Effector CD8-positive, alpha-beta T cell (primary cell): Measurements from ENCODE around the gene CPXM2.

ENCODE experiments used
- DNase-seq: peaks from one replicate; lab custom pipeline; 2025; lab: John Stamatoyannopoulos, UW

Gene CPXM2

GRCh38 chr10:123797813-123798212, 93.8 kb downstream of the CPXM2 start:
- no peak for DNase-seq

DNA sequence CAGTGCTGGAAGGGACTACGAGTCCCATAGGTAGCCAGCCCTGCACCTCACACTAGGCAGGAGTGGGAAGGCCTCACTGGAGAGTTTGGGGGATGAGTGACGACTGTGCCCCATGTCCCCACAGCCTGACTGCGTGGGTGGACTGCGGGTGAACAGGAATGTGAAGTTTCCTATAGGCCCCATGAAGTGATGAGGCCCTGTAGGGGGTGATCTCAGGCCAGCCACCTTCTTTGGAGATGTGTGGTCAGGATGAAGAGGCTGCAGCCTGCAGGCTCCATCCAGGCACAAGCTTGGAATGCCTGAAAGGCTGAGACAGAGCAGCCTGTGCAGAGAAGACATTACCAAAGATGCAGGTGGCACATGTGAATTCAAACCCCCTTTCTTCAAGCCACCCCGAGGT, 94.9 kb downstream of the CPXM2 start:
- DNase-seq = no peak

- no peak for DNase-seq
Observed at GRCh38 chr10:123795846-123796590, 95.6 kb downstream of the CPXM2 start.

- no peak for DNase-seq
Observed at GRCh38 chr10:123795196-123795780, 96.3 kb downstream of the CPXM2 start.

- DNase-seq = no peak
Observed at GRCh38 chr10:123792248-123792978, 99.2 kb downstream of the CPXM2 start.

DNA sequence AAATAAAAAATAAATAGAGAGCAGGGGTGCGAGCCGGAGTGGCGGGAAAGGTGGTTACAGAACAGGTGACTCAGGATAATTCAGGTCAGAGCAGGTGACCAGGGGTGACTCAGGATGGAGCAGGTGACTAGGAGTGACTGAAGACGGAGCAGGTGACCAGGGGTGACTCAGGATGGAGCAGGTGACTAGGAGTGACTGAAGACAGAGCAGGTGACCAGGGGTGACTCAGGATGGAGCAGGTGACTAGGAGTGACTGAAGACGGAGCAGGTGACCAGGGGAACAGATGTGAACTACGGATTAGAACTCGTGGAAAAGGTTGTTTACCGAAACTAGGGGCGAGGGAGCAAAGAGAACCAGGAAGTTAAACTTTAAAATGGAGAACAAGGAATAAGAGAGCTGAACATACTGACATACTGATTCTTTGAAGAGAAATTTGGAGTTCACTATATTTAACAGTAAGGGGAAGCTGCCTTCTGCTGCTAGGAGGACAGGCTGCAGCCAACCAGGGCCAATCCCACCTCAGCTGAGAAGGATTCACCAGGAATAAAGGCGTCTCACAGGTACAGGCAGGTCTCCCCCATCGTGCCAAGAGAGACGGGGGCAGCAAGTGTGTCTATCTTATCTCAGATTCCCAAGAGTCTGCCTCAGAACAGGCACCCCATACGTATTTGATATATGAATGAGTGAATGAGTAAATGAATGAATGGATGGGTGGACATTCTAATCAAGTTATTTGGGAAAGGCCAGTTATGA, 101.3 kb downstream of the CPXM2 start:
- DNase-seq = no peak

GRCh38 chr10:123788981-123789380, 102.6 kb downstream of the CPXM2 start:
- DNase-seq = no peak

GRCh38 chr10:123787566-123787965, 104.0 kb downstream of the CPXM2 start:
- no peak for DNase-seq

DNA sequence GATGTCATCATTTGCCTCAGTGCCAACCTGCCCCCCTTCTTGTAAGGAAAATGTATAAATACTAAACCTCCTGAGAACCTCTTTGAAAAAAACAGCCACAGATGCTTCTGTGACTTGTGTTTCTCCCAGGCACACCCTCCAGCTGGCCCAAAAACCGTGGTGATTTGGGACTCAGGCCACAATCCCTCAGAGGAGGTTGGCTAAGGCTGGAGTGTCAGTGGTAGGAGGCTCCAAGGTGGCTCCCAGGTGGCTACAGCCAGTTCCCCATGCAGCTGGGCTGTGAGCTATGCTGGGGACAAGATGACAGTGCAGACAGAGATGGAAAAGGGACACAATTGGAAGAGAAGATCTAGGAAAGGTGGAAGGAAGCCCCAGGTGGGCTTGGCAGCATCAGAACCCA, 104.7 kb downstream of the CPXM2 start:
- DNase-seq = no peak

DNA sequence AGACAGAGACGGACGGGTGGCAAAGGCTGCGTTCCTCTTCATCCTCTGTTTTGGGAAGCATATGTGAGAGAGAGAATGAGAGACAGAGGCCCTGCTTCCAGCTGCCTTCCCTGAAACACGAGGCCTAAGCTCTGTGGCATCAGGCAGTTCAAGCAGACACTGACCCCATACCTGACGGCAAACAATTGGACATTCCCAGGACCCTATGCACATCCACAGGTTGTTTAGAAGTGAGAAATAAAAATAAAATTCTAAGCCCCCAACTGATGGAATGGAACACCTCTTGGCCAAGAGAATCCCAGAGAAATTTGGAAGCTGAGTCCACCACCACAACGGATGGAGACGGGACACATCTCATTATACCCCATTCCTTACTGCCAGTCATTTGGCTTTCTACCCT, 105.3 kb downstream of the CPXM2 start:
- DNase-seq = no peak

DNA sequence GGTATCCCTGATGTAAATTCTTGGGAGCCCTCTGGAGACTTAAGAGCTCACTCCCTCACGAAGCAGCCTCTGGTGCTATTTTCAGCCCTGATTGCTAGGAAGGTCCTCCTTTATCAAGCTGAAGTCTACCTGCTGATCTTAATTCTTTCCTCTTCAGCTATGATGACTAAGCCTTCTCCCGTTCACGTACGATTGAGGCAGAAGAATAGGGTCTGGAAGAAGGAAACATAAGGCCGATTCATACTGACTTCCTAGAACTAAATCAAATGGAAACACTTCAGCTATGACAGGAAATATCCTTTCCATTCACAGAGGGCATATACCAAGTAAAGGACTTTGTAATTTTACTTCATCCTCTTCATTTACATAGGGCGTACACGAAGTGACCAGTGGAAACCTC, 107.0 kb downstream of the CPXM2 start:
- no peak for DNase-seq

- no peak for DNase-seq
Observed at GRCh38 chr10:123784216-123784615, 107.4 kb downstream of the CPXM2 start.

DNA sequence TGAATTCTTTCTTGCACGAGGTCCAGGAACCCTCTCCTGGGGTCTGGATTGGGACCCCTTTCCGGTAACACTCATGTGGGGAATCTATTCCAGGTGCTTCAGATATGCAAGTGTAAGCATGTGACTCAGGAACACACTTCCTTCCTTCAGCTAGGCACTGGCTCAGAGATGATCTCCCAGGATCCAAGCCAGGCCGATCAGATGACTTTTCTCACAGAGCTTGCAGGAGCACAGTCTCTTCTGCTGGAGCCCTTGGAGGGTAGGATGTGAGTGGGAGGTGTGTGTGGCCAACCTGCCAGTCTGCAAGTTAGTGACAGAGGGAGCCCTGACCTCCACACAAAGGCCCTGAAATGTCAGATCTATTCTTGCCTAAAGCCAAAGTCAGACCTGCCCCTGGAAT, 108.3 kb downstream of the CPXM2 start:
- no peak for DNase-seq

DNA sequence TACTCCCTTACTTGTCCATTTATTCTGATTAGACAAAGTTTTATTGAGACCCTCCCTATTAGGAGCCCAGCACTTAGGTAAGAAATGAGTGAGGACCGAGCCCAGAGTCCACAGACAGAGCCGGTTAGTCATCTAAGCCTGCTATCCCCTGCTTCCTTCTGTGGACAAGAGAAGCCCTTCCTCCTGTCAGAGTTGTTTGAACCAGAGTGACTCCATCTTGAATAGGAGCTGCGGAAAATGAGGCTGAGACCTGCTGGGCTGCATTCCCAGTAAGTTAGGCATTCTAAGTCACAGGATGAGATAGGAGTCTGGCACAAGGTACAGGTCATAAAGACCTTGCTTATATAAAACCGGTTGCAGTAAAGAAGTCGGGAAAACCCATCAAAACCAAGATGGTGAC, 109.1 kb downstream of the CPXM2 start:
- DNase-seq = no peak

DNA sequence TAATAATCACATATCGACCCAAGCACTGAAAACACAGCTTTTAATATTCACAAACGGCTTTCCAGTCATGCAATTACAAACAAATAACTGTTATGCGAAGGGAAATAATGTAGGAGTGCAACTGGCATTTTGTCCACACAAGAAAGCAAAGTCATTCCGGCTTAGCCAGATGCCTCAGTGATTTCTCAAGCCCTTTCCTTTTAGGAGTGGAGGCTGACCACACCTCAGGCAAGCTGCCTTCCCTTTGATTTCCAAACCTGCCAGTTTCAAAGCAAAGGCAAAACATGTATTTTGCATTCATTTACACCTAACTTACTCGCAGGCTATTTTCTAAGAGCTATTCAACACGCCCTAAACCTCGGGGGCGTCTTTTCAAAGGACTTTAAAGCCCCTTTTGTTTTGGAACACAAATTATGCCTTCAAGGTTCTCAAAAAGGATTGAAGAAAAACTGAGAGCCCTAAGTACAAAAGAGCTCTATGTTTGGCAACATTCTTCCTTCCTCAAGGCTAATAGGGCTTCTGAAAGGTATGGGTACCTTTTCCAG, 109.6 kb downstream of the CPXM2 start:
- no peak for DNase-seq

DNA sequence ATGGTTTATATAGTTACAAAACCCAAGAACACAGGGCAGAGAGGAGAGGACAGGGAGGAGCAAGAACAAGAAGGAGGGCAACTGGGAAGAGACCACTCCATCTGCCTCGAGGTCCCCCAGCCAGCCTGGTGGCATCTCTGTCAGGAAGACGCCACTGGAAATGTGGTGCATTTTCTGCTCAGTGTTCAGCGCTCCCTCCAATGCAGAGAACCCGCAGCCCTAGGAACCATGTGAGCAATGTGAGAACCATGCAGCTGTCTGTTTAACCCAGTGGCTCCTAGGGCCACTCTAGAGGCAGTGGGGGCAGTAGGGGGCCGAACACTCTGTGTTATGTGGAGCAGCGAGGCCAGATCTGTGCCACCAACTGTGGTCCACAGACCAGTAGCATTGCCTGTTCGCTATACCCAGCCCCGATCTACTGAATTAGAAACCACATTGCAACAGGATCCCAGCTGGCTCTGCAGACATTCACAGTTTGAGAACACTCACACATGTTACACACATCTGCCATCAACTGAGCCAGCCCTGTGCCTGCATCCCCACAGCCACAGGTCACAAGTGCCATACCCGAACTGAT, 110.2 kb downstream of the CPXM2 start:
- no peak for DNase-seq

GRCh38 chr10:123778719-123779517, 112.7 kb downstream of the CPXM2 start:
- no peak for DNase-seq

DNA sequence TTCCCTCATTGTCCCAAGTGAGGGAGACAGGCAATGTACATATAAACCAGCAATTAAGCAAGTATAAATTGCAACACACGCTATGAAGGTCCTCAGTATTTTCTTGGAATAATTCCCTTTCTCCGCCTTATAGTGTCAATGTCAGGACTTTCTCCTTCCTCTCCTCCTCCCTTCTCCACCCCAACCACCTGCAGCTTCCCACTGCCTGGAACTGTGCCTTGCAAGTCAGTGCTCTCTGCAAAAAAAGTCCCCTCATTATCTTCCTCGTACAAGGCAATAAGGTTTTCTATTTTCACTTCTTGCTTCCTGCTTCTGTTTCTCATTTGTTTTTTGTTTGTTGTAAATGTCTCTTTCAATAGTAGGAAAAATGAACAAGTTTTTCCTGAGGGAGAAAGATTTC, 113.7 kb downstream of the CPXM2 start:
- no peak for DNase-seq

- no peak for DNase-seq
Observed at GRCh38 chr10:123774132-123774742, 117.4 kb downstream of the CPXM2 start.
